Measurements from ENCODE around the gene GGA2.

Gene GGA2

DNA sequence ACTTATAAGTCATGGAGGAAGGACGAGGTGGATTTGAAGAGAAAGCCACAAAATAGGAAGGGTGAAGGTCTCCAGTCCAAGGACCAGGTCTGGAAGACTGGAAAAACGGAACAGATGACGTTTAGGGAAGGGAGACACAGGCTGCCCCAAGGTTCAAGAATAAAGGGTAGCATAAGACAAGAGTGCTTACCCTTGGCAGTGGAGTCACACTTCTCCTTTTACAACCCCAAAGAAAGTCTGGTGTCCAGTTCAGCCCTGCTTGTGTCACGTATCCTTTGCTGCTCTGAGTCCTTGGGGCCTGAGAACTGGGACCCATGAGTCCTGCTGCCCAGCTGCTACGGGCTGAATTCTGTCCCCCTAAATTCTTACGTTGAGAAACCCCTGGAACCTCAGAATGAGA, 13.0 kb upstream of the GGA2 start:
- WGBS, 2 experiments (ENCODE audit: insufficient coverage in 2 of 2): 94% methylated on average over 6 of the region's 6 CpGs
- no peak overlapping the region for H3K27ac ChIP-seq (ENCODE audit: low read depth, low read length, severe bottlenecking)
- H3K36me3 ChIP-seq (ENCODE audit: control insufficient read depth, insufficient read depth, low read length): peaks cover 75% of the 10 kb centered on the region
- no peaks in the 10 kb centered on the region for H3K9me3 ChIP-seq (ENCODE audit: control insufficient read depth, low read length)
- no peak overlapping the region for H3K4me3 ChIP-seq (ENCODE audit: extremely low read depth, insufficient read depth, low read length, poor library complexity, severe bottlenecking)
- H3K4me1 ChIP-seq (ENCODE audit: control insufficient read depth, insufficient read depth, low read length, poor library complexity, severe bottlenecking): no peaks in the 10 kb centered on the region

DNA sequence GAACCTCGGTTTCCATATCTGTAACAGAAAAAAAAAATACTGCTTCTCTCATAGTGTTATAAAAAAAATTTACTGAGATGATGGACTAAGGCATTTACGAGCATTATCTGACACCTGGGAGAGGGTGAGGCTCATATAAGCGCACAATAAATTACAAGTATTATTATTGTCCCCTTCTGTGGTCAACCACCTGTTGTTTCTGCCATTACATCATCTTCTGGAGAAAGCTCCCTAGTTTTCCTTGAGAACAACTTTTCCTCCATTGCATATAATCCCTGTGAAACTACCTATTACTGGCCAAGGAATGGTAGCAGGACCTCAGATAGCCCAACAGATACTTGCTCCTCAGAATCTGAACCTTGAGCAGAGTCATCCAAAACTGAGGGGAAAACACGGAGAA, 11.7 kb upstream of the GGA2 start:
- WGBS, 2 experiments (ENCODE audit: insufficient coverage in 2 of 2): 91 to 92% methylated on average over 1 to 3 of the region's 4 CpGs
- H3K4me3 ChIP-seq (ENCODE audit: extremely low read depth, insufficient read depth, low read length, poor library complexity, severe bottlenecking): no peak overlapping the region
- H3K4me1 ChIP-seq (ENCODE audit: control insufficient read depth, insufficient read depth, low read length, poor library complexity, severe bottlenecking): no peaks in the 10 kb centered on the region
- H3K27ac ChIP-seq (ENCODE audit: low read depth, low read length, severe bottlenecking): no peak overlapping the region
- no peaks in the 10 kb centered on the region for H3K9me3 ChIP-seq (ENCODE audit: control insufficient read depth, low read length)
- peaks cover 65% of the 10 kb centered on the region for H3K36me3 ChIP-seq (ENCODE audit: control insufficient read depth, insufficient read depth, low read length)

DNA sequence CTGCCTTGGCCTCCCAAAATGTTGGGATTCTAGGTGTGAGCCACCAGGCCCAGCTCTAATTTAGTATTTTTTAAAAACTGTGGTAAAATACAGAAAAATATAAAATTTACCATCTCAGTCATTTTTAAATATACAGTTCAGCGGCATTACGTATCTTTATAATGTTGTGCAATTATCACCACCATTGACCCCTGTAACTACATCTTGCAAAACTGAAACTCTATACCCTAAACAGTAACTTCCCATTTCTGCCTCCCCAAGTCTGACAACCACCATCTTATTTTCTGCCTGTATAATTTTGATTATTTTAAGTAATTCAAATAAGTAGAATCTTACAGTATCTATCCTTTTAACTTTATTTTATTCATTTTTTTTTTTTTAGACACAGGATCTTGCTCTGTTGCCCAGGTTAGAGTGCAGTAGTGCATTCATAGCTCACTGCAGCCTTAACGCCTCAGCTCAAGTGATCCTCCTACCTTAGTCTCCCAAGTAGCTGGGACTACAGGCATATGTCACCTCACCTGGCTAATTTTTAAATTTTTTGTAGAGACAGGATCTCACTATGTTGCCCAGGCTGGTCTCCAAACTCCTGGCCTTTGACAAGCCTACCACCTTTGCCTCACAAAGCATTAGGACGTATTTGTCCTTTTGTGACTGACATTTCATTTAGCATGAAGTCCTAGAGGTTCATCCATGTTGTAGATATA, 10.9 kb upstream of the GGA2 start:
- Histone ChIP-seq H3K27ac (ENCODE audit: low read depth, low read length, severe bottlenecking) (no peak overlapping the region), H3K4me1 (ENCODE audit: control insufficient read depth, insufficient read depth, low read length, poor library complexity, severe bottlenecking) (no peaks in the 10 kb centered on the region), H3K9me3 (ENCODE audit: control insufficient read depth, low read length) (no peaks in the 10 kb centered on the region), H3K36me3 (ENCODE audit: control insufficient read depth, insufficient read depth, low read length) (peaks cover 60% of the 10 kb centered on the region), H3K4me3 (ENCODE audit: extremely low read depth, insufficient read depth, low read length, poor library complexity, severe bottlenecking) (no peak overlapping the region)
- WGBS, 2 experiments (ENCODE audit: insufficient coverage in 2 of 2): 83 to 100% methylated on average over 1 to 3 of the region's 4 CpGs

DNA sequence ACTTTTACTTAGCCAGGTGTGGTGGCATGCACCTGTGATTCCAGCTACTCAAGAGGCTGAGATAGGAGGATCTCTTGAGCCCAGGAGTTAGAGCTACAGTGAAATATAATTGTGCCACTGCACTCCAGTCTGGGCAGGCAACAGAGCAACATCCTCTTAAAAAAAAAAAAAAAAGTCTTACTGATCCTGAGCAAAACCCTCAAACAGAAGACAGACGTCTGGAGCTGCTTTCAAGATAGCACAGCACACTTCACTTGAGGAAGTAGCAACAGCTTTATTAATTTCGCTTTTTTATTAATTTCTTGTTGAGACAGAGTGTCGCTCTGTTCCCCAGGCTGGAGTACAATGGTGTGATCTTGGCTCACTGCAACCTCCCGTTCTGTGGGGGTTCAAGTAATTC, 10.2 kb upstream of the GGA2 start:
- Histone ChIP-seq H3K4me3 (ENCODE audit: extremely low read depth, insufficient read depth, low read length, poor library complexity, severe bottlenecking) (no peak overlapping the region), H3K4me1 (ENCODE audit: control insufficient read depth, insufficient read depth, low read length, poor library complexity, severe bottlenecking) (no peaks in the 10 kb centered on the region), H3K27ac (ENCODE audit: low read depth, low read length, severe bottlenecking) (no peak overlapping the region), H3K9me3 (ENCODE audit: control insufficient read depth, low read length) (no peaks in the 10 kb centered on the region), H3K36me3 (ENCODE audit: control insufficient read depth, insufficient read depth, low read length) (peaks cover 57% of the 10 kb centered on the region)
- WGBS, 2 experiments (ENCODE audit: insufficient coverage in 2 of 2): 90 to 91% methylated on average over 3 of the region's 4 CpGs

DNA sequence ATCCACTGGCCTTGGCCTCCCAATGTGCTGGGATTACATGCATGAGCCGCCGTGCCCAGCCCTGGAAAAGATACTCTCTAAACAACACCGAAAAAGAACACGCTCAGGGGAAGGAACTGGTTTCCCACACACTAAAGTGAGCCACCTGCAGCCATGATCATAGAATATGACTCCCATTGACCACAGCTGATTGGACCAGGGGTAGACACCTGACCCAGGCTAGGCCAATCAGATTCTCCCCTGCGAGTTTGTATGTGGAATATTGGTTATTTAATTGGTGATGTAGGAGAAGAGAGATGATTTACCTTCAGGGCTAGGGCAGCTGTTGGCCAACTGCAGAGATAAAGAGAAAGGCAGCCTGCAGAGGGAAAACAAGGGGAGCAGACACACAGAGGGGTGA, 9.0 kb upstream of the GGA2 start:
- 88 to 90% methylated on average over 1 to 5 of the region's 5 CpGs for WGBS, 2 experiments (ENCODE audit: insufficient coverage in 2 of 2)
- Histone ChIP-seq H3K27ac (ENCODE audit: low read depth, low read length, severe bottlenecking) (no peak overlapping the region), H3K9me3 (ENCODE audit: control insufficient read depth, low read length) (no peaks in the 10 kb centered on the region), H3K36me3 (ENCODE audit: control insufficient read depth, insufficient read depth, low read length) (peaks cover 46% of the 10 kb centered on the region), H3K4me3 (ENCODE audit: extremely low read depth, insufficient read depth, low read length, poor library complexity, severe bottlenecking) (no peak overlapping the region), H3K4me1 (ENCODE audit: control insufficient read depth, insufficient read depth, low read length, poor library complexity, severe bottlenecking) (no peaks in the 10 kb centered on the region)

DNA sequence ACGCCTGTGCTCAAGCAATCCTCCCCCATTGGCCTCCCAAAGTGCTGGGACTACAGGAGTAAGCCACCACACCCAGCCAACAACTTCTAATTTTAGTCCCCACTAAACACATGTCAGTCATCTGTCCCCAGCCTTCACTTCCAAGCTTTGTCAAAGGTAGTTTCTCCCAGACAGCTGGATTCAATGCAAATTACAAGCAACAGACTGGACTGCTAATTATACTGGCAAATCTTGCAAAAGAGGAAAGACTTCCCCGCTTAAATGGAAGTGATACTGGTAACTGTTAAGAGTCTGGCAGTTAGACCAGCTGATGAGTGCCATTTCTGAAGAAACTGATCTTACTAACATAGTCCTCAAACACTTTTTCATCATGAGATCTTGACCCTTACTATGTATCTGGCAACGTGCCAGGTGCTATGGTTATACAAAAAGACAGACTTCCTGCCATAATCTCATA, 8.2 kb upstream of the GGA2 start:
- WGBS, 2 experiments (ENCODE audit: insufficient coverage in 2 of 2): 92 to 100% methylated on average over 1 to 2 of the region's 3 CpGs
- peaks cover 41% of the 10 kb centered on the region for H3K36me3 ChIP-seq (ENCODE audit: control insufficient read depth, insufficient read depth, low read length)
- no peak overlapping the region for H3K27ac ChIP-seq (ENCODE audit: low read depth, low read length, severe bottlenecking)
- no peaks in the 10 kb centered on the region for H3K9me3 ChIP-seq (ENCODE audit: control insufficient read depth, low read length)
- no peak overlapping the region for H3K4me3 ChIP-seq (ENCODE audit: extremely low read depth, insufficient read depth, low read length, poor library complexity, severe bottlenecking)
- H3K4me1 ChIP-seq (ENCODE audit: control insufficient read depth, insufficient read depth, low read length, poor library complexity, severe bottlenecking): no peaks in the 10 kb centered on the region

DNA sequence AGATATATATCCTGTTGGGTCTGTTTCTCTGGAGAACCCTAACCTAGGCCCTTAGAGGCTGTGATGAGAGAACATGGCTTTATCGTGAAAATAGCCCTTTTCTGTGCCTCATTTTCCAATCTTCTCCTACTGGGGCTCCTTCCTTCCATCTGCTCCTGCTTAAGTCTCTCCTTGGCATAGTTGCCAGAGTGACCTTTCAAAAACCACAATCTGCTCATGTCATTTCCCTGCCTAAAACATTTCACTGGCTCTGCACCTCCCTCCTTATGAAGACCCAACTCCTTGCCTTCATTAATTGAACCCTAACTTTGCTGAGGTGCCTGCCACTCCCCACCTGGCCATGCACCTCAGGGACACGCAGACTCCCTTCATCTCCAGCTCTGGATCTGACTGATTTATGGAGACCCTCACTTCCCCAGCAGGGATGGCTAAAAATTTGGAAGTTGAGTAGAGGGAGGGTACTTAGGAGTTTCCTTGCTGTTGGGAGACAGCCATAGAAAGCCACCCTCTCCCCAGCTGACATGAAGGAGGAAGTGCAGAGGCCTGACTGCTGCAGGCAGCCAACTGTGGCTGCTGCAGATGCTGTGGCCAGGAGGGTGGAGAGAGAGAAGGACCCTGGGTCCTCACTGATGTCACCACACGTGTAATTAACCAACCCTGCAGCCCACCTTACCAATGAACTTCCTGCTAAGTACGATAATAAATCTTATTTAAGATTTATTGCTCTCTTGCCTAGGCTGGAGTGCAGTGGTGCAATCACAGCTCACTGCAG, 6.3 kb upstream of the GGA2 start:
- Histone ChIP-seq H3K36me3 (ENCODE audit: control insufficient read depth, insufficient read depth, low read length) (peaks cover 24% of the 10 kb centered on the region), H3K4me3 (ENCODE audit: extremely low read depth, insufficient read depth, low read length, poor library complexity, severe bottlenecking) (no peak overlapping the region), H3K4me1 (ENCODE audit: control insufficient read depth, insufficient read depth, low read length, poor library complexity, severe bottlenecking) (no peaks in the 10 kb centered on the region), H3K9me3 (ENCODE audit: control insufficient read depth, low read length) (no peaks in the 10 kb centered on the region), H3K27ac (ENCODE audit: low read depth, low read length, severe bottlenecking) (no peak overlapping the region)
- WGBS, 2 experiments (ENCODE audit: insufficient coverage in 2 of 2): 73 to 82% methylated on average over 1 to 2 of the region's 4 CpGs

DNA sequence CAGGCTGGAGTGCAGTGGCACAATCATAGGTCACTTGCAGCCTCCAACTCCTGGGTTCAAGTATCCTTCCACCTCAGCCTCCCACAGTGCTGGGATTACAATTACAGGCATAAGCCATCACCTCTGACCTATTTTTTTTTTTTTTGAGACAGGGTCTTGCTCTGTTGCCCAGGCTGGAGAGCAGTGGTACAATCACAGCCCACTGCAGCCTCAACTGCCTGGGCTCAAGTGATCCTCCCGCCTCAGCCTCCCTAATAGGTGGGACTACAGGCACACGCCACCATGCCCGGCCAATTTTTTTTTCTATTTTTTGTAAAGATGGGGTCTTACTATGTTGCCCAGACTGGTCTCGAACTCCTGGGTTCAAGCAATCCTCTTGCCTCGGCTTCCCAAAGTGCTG, 5.6 kb upstream of the GGA2 start:
- Histone ChIP-seq H3K4me1 (ENCODE audit: control insufficient read depth, insufficient read depth, low read length, poor library complexity, severe bottlenecking) (no peaks in the 10 kb centered on the region), H3K36me3 (ENCODE audit: control insufficient read depth, insufficient read depth, low read length) (peaks cover 18% of the 10 kb centered on the region), H3K4me3 (ENCODE audit: extremely low read depth, insufficient read depth, low read length, poor library complexity, severe bottlenecking) (no peak overlapping the region), H3K27ac (ENCODE audit: low read depth, low read length, severe bottlenecking) (no peak overlapping the region), H3K9me3 (ENCODE audit: control insufficient read depth, low read length) (no peaks in the 10 kb centered on the region)
- 87% methylated on average over 3 of the region's 5 CpGs; no CpG with 5 or more reads in 1 of the 2 experiments for WGBS, 2 experiments (ENCODE audit: insufficient coverage in 2 of 2)

DNA sequence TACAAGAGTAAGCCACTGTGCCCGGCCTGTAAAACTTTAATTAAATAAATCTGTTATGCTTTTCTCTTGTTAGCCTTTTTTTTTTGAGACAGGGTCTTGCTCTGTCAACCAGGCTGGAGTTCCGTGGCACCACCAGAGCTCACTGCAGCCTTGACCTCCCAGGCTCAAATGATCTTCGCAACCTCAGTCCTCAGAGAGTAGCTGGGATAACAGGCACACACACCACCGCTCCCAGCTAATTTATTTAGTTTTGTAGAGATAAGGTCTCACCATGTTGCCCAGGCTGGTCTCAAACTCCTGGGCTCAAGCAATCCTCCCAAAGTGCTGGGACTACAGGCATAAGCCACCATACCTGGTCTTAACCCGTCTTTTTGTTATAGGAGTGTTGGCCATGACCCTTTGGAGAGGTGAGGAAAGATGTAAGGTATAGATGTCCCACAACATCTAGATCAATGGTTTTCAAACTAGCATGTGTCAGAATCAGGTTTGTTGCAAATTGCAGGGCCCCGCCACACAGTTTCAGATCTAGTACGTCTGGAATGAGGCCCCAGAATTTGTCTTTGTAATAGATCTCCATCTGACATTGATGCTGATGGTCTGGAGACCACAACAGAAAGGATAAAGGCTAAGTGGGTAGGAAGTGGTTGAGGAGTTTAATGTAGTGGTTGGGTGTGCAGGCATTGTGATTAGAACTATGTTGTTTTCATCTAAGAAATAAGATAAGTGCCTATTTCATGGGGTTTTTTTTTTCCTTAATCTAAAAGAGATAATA, 4.3 kb upstream of the GGA2 start:
- peaks cover 7% of the 10 kb centered on the region for H3K36me3 ChIP-seq (ENCODE audit: control insufficient read depth, insufficient read depth, low read length)
- WGBS, 2 experiments (ENCODE audit: insufficient coverage in 2 of 2): 89 to 100% methylated on average over 4 to 7 of the region's 7 CpGs
- H3K9me3 ChIP-seq (ENCODE audit: control insufficient read depth, low read length): no peaks in the 10 kb centered on the region
- H3K4me1 ChIP-seq (ENCODE audit: control insufficient read depth, insufficient read depth, low read length, poor library complexity, severe bottlenecking): no peaks in the 10 kb centered on the region
- H3K4me3 ChIP-seq (ENCODE audit: extremely low read depth, insufficient read depth, low read length, poor library complexity, severe bottlenecking): no peak overlapping the region
- no peak overlapping the region for H3K27ac ChIP-seq (ENCODE audit: low read depth, low read length, severe bottlenecking)

DNA sequence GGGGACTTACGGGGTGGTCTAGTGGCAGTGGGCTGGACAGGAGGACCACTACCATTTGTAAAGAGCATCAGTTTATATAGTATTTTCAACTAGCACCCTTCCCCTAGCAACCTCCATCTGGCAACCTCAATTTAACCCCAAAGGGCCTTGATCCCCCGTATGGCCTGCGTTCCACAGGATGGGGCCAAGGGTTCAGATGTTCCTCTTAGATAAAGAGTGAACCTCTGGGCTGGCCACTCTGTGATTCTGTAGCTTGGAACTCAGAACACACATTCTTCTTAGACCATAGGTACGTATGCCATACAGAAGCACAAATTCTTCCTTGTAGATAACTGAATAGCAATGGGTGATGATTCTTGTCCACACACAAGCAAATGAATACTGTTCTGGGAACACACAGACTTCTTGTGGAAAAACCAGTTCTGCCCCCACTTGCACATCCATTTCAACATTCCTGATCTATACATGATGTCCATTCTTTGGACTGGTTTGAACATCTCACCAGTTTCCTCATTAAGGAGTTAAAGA, 1.9 kb upstream of the GGA2 start:
- 89% methylated on average over 3 of the region's 4 CpGs; no CpG with 5 or more reads in 1 of the 2 experiments for WGBS, 2 experiments (ENCODE audit: insufficient coverage in 2 of 2)

More for the DNA sequence above, 1.9 kb upstream of the GGA2 start:
- peaks cover 3% of the 10 kb centered on the region for H3K36me3 ChIP-seq (ENCODE audit: control insufficient read depth, insufficient read depth, low read length)
- no peak overlapping the region for H3K27ac ChIP-seq (ENCODE audit: low read depth, low read length, severe bottlenecking)
- H3K4me1 ChIP-seq (ENCODE audit: control insufficient read depth, insufficient read depth, low read length, poor library complexity, severe bottlenecking): no peaks in the 10 kb centered on the region
- H3K4me3 ChIP-seq (ENCODE audit: extremely low read depth, insufficient read depth, low read length, poor library complexity, severe bottlenecking): no peak overlapping the region
- no peaks in the 10 kb centered on the region for H3K9me3 ChIP-seq (ENCODE audit: control insufficient read depth, low read length)

Data from mesodermal cell (in vitro differentiated cells).